ENCODE measurements around the gene SLC25A48. TPM values are rescaled to one million over a fixed set of nuclear protein-coding genes. Genes with fewer than 3 reads are reported as not detected.

The SLC25A48 gene
- total and polyA plus RNA-seq, 2 of the 4 experiments (the other 2 are of a cell fraction), result not detected

GRCh38 chr5:135827965-135828781 is 6.3 kb upstream of the SLC25A48 start:
- no peak for TF ChIP-seq SMC3 (IDR thresholded peaks at IDR 0.05; ENCODE audit: low read depth, low read length)
- no peak for TF ChIP-seq FOS (IDR thresholded peaks at IDR 0.05; ENCODE audit: low read depth, low read length)
- no peak for TF ChIP-seq NFE2L2 (IDR thresholded peaks at IDR 0.05; ENCODE audit: low read depth, low read length)
- no peak for TF ChIP-seq RFX5 (IDR thresholded peaks at IDR 0.05; ENCODE audit: low read depth, low read length)
- no peak for TF ChIP-seq MXI1 (IDR thresholded peaks at IDR 0.05; ENCODE audit: borderline replicate concordance, low read depth, low read length)
- TF ChIP-seq USF2 (IDR thresholded peaks at IDR 0.05; ENCODE audit: low read depth, low read length), result no peak
- TF ChIP-seq CTCF (conservative IDR thresholded peaks at IDR 0.05; ENCODE audit: low read depth, low read length), result no peak
- no peak for TF ChIP-seq BHLHE40 (IDR thresholded peaks at IDR 0.05; ENCODE audit: low read depth, low read length)
- no peak for TF ChIP-seq MAZ (IDR thresholded peaks at IDR 0.05; ENCODE audit: borderline replicate concordance, low read depth, low read length)
- no peak for TF ChIP-seq CEBPB (IDR thresholded peaks at IDR 0.05; ENCODE audit: low read depth, low read length)
- no peak for TF ChIP-seq CHD1 (IDR thresholded peaks at IDR 0.05; ENCODE audit: low read depth, low read length)
- TF ChIP-seq MAFK (IDR thresholded peaks at IDR 0.05; ENCODE audit: low read depth, low read length), result no peak
- TF ChIP-seq POLR2A (IDR thresholded peaks at IDR 0.05; ENCODE audit: low read depth, low read length), result no peak
- TF ChIP-seq RAD21 (IDR thresholded peaks at IDR 0.05; ENCODE audit: low read length), result no peak
- no peak for TF ChIP-seq ELK1 (IDR thresholded peaks at IDR 0.05; ENCODE audit: borderline replicate concordance, low read depth, low read length)
- TF ChIP-seq RCOR1 (IDR thresholded peaks at IDR 0.05; ENCODE audit: insufficient replicate concordance, low read length), result no peak
- CTCF ChIA-PET, result no interaction called here
- Histone ChIP-seq H2BK15ac (ENCODE audit: low read depth, low read length) (no peak overlapping the region), H3K9me1 (ENCODE audit: insufficient read depth, low read length) (no peaks in the 10 kb centered on the region), H3K23ac (ENCODE audit: low read depth, low read length) (no peak overlapping the region), H3K9ac (ENCODE audit: low read depth, low read length) (no peak overlapping the region), H3K9me3 (ENCODE audit: control insufficient read depth, insufficient read depth, low read length) (no peaks in the 10 kb centered on the region), H3K4me2 (ENCODE audit: low read depth, low read length) (no peak overlapping the region), H4K91ac (ENCODE audit: insufficient read depth, low read depth, low read length) (no peak overlapping the region), H3K4me1 (ENCODE audit: control insufficient read depth, insufficient read depth, low read length) (no peaks in the 10 kb centered on the region), H2AK5ac (ENCODE audit: low read depth, low read length) (no peak overlapping the region), H2BK20ac (ENCODE audit: low read depth, low read length) (no peak overlapping the region), H3K27ac (ENCODE audit: insufficient read depth, low read length) (no peak overlapping the region), H3K27me3 (ENCODE audit: control insufficient read depth, insufficient read depth, low read length) (peaks cover 24% of the 10 kb centered on the region; the same call in 1 of the 2 replicates), H3K4me3 (ENCODE audit: insufficient read depth, low read depth, low read length) (no peak overlapping the region), H3K14ac (replicated peaks; ENCODE audit: low read depth, low read length) (no peak overlapping the region), H3K79me1 (ENCODE audit: low read depth in 1 of 2, low read length in 2 of 2) (no peaks in the 10 kb centered on the region), H3K36me3 (ENCODE audit: control insufficient read depth, insufficient read depth, low read length) (no peaks in the 10 kb centered on the region), H3K18ac (ENCODE audit: low read depth, low read length) (no peak overlapping the region), H4K5ac (ENCODE audit: low read depth, low read length) (no peak overlapping the region), H4K20me1 (ENCODE audit: insufficient read depth, low read length) (no peaks in the 10 kb centered on the region), H2BK5ac (ENCODE audit: low read depth, low read length, poor library complexity, severe bottlenecking) (no peak overlapping the region), H3K56ac (ENCODE audit: extremely low read depth, insufficient read depth, low read length) (no peak overlapping the region), H3K4ac (ENCODE audit: low read depth, low read length) (no peak overlapping the region), H2AK9ac (replicated peaks; ENCODE audit: low read depth, low read length, poor library complexity) (no peak overlapping the region), H2AFZ (replicated peaks; ENCODE audit: low read length, poor library complexity) (no peak overlapping the region), H2BK120ac (ENCODE audit: low read depth, low read length) (no peak overlapping the region), H4K8ac (ENCODE audit: low read depth in 2 of 2, low read length in 2 of 2) (no peak overlapping the region)
- POLR2A ChIA-PET (ENCODE audit: unreplicated experiment), result no interaction called here
- intact Hi-C loops (cut with micrococcal nuclease), result no loop called here
- no peak for DNase-seq
- 37% methylated on average over 2 of the region's 10 CpGs; no CpG with 5 or more reads in 1 of the 2 experiments for WGBS, 2 experiments (ENCODE audit: extremely low coverage in 2 of 2, insufficient read length in 1 of 2)
- dilution Hi-C loops (cut with HindIII; ENCODE audit: low sequenced_read_pairs, unreplicated experiment), result no loop called here
- ATAC-seq (ENCODE audit: low read depth), result no peak
- in situ Hi-C loops (cut with MboI; ENCODE audit: low sequenced_read_pairs), result no loop called here
- no TSS peak for BruUV-seq (replicated peaks)
